Activated CD8-positive, alpha-beta T cell treated with anti-CD3 and anti-CD28 coated beads for 36 hours (primary cell): ENCODE data around the gene MAGEB16. TPM values are rescaled to one million over a fixed set of nuclear protein-coding genes. Genes with fewer than 3 reads are reported as not detected.

Experiments
- ATAC-seq: fragments of 200-7000 bp; cut with Tn5 transposase; one replicate; pipeline ENCODE4 v1.10.0; 2021; ENCODE audit warnings: mild to moderate bottlenecking, moderate library complexity
- CTCF ChIA-PET: fragments of 350-600 bp; sonication (Branson Sonifier 250); formaldehyde crosslinking; loops from one replicate; lab custom pipeline; 2021; ENCODE audit warnings: antibody characterized with exemption; lab: Charles Lee
- POLR2A ChIA-PET: fragments of 350-600 bp; sonication (Branson Sonifier 250); formaldehyde crosslinking; loops from one replicate; lab custom pipeline; 2021; ENCODE audit warnings: antibody characterized with exemption; lab: Charles Lee
- DNase-seq: peaks from one replicate; pipeline ENCODE4 v3.0.0-alpha.2; 2020
- H3K27ac Mint-ChIP-seq: one replicate; pipeline ENCODE4 v1.8.0; 2021; ENCODE audit warnings: mild to moderate bottlenecking, mixed read lengths
- H3K27me3 Mint-ChIP-seq: one replicate; pipeline ENCODE4 v1.8.0; 2021; ENCODE audit warnings: mixed read lengths
- H3K36me3 Mint-ChIP-seq: one replicate; pipeline ENCODE4 v1.8.0; 2021; ENCODE audit warnings: low read depth, mixed read lengths
- H3K4me1 Mint-ChIP-seq: one replicate; pipeline ENCODE4 v1.8.0; 2021; ENCODE audit warnings: low read depth, mixed read lengths
- H3K4me3 Mint-ChIP-seq: one replicate; pipeline ENCODE4 v1.8.0; 2021; ENCODE audit warnings: mild to moderate bottlenecking, moderate library complexity, mixed read lengths
- H3K9me3 Mint-ChIP-seq: one replicate; pipeline ENCODE4 v1.8.0; 2021; ENCODE audit warnings: mixed read lengths
- CTCF ChIP-seq: fragments of 200-600 bp; IDR thresholded peaks from one replicate; pipeline ENCODE4 v1.8.0; 2022; ENCODE audit warnings: antibody characterized with exemption, mild to moderate bottlenecking
- intact Hi-C: fragments of 100-400 bp; cut with micrococcal nuclease; formaldehyde crosslinking; loops from one replicate; pipeline ENCODE4 v1.10.0; 2022
- total RNA-seq, 2 experiments: library from RNA; stranded (reverse); gene quantifications; one replicate each; pipeline ENCODE4 v1.2.3, GENCODE V29; 2021

MAGEB16 gene
- total RNA-seq, 2 experiments from 2014 or later: not detected

GRCh38 chrX:35800474-35800873, 2.3 kb downstream of the MAGEB16 start:
- POLR2A ChIA-PET: no interaction called here
- Mint-ChIP-seq H3K27ac (no peak overlapping the region), H3K27me3 (no peaks in the 10 kb centered on the region), H3K4me3 (no peak overlapping the region), H3K9me3 (no peaks in the 10 kb centered on the region), H3K36me3 (no peaks in the 10 kb centered on the region), H3K4me1 (no peaks in the 10 kb centered on the region)
- DNase-seq: no peak
- intact Hi-C loops: no loop called here
- CTCF ChIA-PET: no interaction called here
- no peak for TF ChIP-seq CTCF
- ATAC-seq: no peak

DNA sequence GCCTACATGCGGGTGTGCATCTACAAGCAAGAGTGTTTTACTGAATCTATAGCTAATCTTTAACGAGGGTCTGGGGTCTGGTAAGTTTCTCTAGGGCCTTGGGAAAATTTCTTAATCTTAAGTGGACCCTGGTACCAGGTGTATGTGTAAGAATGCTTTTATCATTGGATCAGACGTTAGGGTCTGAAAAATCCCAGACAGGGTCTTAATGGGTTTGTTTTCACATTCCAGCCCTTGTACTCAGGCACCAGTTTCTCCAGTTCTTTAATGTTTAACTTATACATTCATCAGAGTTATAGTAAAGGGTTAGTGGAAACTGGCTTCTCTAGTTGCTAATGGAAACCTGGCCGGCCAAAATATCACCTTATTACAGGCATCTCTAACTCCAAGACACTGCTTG, 11.6 kb downstream of the MAGEB16 start:
- no peak for DNase-seq
- H3K27me3 Mint-ChIP-seq: no peaks in the 10 kb centered on the region
- no peak overlapping the region for H3K4me3 Mint-ChIP-seq
- H3K27ac Mint-ChIP-seq: no peak overlapping the region
- intact Hi-C loops: no loop called here
- CTCF ChIA-PET: no interaction called here
- H3K9me3 Mint-ChIP-seq: no peaks in the 10 kb centered on the region
- ATAC-seq: no peak
- H3K4me1 Mint-ChIP-seq: no peaks in the 10 kb centered on the region
- H3K36me3 Mint-ChIP-seq: no peaks in the 10 kb centered on the region
- TF ChIP-seq CTCF: no peak
- POLR2A ChIA-PET: no interaction called here

GRCh38 chrX:35819241-35819640, 21.1 kb downstream of the MAGEB16 start:
- Mint-ChIP-seq H3K27ac (no peak overlapping the region), H3K9me3 (no peaks in the 10 kb centered on the region), H3K4me1 (no peaks in the 10 kb centered on the region), H3K36me3 (no peaks in the 10 kb centered on the region), H3K27me3 (no peaks in the 10 kb centered on the region), H3K4me3 (no peak overlapping the region)
- no peak for TF ChIP-seq CTCF
- CTCF ChIA-PET: no interaction called here
- POLR2A ChIA-PET: no interaction called here
- DNase-seq (no peak), ATAC-seq (no peak)
- intact Hi-C loops: no loop called here

- Mint-ChIP-seq H3K27me3 (no peaks in the 10 kb centered on the region), H3K27ac (no peak overlapping the region), H3K9me3 (peaks cover 2% of the 10 kb centered on the region), H3K4me3 (no peak overlapping the region), H3K36me3 (no peaks in the 10 kb centered on the region), H3K4me1 (no peaks in the 10 kb centered on the region)
- ATAC-seq (no peak), DNase-seq (no peak)
- TF ChIP-seq CTCF: no peak
- ChIA-PET CTCF (no interaction called here), POLR2A (no interaction called here)
- intact Hi-C loops: no loop called here
These were observed 28.4 kb downstream of the MAGEB16 start for GRCh38 chrX:35826503-35826902.

DNA sequence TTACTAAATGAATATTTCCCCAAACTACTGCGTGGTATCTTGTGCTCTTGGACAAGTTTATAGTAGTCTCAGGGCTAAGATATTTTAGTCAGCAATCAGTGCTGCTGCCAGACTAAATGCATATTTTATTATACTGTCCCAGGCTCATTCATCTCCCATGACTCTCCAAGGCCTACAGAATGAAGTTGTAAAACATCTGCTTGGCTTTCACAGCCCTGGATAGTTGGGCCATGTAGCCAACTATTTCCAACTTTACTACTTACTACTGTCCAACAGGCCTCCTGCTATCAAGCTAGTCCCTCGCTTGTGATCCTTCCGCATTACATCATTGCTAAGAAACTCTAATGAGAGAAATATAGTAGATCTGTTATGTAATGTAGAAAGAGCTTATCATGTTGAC, 31.4 kb downstream of the MAGEB16 start:
- ATAC-seq: no peak
- Mint-ChIP-seq H3K4me3 (no peak overlapping the region), H3K9me3 (peaks cover 2% of the 10 kb centered on the region), H3K27me3 (no peaks in the 10 kb centered on the region), H3K36me3 (no peaks in the 10 kb centered on the region), H3K27ac (no peak overlapping the region), H3K4me1 (no peaks in the 10 kb centered on the region)
- ChIA-PET POLR2A (no interaction called here), CTCF (no interaction called here)
- intact Hi-C loops: no loop called here
- no peak for TF ChIP-seq CTCF
- no peak for DNase-seq
